HFF-Myc (cell line): ENCODE results near the gene ZNF654.

Source experiments
- DNase-seq: peaks from one replicate; pipeline ENCODE4 v3.0.0-alpha.2; 2011; ENCODE audit warnings: low read depth; ENCODE audit errors: extremely low read depth
- H3K4me3 ChIP-seq: replicated peaks from 2 replicates; pipeline ENCODE4 v1.5.1; 2011; ENCODE audit warnings: low read depth, mild to moderate bottlenecking, control low read depth, low read length
- CTCF ChIP-seq: IDR thresholded peaks from 2 replicates; pipeline ENCODE4 v1.5.1; 2012; ENCODE audit warnings: mild to moderate bottlenecking, low read depth, low read length, control low read depth; ENCODE audit errors: missing control alignments

ZNF654 gene

GRCh38 chr3:88191872-88192409 lies 132.9 kb downstream of the ZNF654 start:
- no peak for TF ChIP-seq CTCF
- no peak for DNase-seq
- H3K4me3 ChIP-seq: no peak overlapping the region

DNA sequence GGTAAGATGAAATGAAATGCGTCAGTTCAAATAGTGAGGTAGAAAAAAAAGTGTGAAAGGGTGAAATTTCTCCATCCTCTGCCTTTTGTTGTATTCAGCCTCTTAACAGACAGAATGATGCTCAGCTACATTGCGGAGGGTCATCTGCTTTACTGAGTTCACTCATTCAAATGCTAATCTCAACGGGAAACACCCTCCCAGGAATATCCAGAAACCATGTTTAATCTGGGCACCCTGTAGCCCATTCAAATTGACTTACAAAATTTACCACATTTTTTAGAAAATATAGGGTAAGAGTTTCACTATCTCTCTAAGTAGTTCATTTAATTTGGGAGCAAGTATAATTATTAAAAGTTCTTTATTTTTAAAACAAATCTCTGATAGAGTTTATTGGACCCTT lies 133.6 kb downstream of the ZNF654 start:
- DNase-seq: no peak
- no peak for TF ChIP-seq CTCF
- no peak overlapping the region for H3K4me3 ChIP-seq
